Endometrium (tissue), 2 donors: ENCODE data around the gene PFDN1.
"Not testable (repeated sequence)": the region's sequence is repeated elsewhere in the genome, so short reads cannot be mapped to it uniquely, and the experiment has no call there.

Source experiments
- FAIRE-seq: peaks from 2 replicates; lab custom pipeline; 2012; peaks lifted over from hg19 to GRCh38; lab: Jason Lieb, UNC
- donor health status: control.
- donor health status: control.

Gene PFDN1

GRCh38 chr5:140208065-140208464, 94.8 kb downstream of the PFDN1 start:
- FAIRE-seq, result no peak

GRCh38 chr5:140207250-140207964, 95.5 kb downstream of the PFDN1 start:
- no peak for FAIRE-seq

DNA sequence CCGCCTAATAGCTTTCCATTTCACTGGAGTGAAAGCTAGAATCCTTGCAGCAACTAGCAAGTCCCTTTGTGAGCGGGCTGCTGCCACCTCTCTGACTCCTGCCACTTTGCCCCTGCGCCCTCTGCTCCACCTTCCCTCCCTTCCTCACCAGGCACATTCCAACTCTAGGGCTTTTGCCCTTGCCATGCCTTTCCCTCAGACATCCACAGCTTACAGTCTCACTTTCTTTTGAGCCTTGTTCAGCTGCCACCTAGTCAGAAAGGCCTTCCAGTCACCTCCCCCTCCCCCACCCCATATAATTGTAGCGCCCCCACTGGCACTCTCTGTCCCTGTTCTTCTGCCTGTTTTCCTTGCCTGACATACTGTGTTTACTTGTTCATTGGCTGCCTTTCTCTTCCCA, 96.9 kb downstream of the PFDN1 start:
- FAIRE-seq, result no peak

DNA sequence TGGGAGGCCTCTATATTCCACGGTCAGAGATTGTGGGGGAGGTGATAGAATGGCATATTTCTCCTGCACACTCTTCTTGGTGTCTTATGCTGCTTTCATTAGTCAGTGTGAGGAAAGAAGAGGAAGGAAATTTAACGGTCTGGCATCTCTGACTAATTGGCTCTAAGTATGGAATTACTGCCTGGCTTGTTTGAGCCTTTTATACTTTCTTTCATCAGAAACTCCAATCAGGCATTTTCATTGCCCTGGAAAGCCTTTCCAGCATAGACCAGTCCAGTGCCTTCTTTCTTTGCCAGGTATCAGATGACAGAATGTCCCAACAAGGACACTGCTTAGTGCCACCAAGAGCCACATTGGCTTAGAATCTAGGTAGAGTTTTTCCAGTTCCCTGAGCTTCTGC, 97.7 kb downstream of the PFDN1 start:
- no peak for FAIRE-seq

DNA sequence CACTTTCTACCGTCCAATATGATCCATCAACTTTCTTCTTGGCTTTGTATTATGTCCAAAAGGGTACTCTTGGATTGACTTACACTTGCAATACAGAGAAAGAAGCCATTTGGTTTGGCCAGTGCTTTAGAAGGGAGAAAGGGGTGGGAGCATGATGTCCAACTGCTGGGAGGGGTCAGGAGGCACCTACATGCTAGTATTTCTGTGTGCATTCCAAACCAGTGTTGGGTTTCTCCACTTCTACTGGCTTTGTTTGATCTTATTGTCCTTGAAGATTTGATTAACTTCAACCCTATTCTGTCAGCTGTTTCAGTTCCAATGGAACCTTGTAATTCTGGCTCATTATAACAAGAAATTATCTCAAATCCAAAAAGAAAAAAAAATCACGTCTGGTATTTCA, 100.3 kb downstream of the PFDN1 start:
- no peak for FAIRE-seq

DNA sequence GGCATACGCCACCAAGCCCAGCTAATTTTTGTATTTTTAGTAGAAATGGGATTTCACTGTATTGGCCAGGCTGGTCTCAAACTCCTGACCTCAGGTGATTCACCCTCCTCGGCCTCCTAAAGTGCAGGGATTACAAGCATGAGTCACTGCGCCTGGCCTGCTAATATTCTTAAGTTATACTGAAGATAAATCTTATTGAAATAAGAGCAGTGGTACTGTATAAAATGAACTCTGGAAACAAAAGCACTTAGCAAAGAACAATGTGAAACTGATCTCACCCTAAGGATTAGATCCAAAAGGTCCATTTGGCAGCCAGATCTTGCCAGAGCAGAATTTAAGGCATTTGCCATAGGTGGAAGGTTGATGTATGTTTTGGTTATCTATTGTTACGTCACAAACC, 100.8 kb downstream of the PFDN1 start:
- FAIRE-seq, result no peak

- not testable (repeated sequence) for FAIRE-seq
These were observed 104.0 kb downstream of the PFDN1 start for GRCh38 chr5:140198915-140199314.

GRCh38 chr5:140197023-140197422, 105.9 kb downstream of the PFDN1 start:
- no peak for FAIRE-seq

DNA sequence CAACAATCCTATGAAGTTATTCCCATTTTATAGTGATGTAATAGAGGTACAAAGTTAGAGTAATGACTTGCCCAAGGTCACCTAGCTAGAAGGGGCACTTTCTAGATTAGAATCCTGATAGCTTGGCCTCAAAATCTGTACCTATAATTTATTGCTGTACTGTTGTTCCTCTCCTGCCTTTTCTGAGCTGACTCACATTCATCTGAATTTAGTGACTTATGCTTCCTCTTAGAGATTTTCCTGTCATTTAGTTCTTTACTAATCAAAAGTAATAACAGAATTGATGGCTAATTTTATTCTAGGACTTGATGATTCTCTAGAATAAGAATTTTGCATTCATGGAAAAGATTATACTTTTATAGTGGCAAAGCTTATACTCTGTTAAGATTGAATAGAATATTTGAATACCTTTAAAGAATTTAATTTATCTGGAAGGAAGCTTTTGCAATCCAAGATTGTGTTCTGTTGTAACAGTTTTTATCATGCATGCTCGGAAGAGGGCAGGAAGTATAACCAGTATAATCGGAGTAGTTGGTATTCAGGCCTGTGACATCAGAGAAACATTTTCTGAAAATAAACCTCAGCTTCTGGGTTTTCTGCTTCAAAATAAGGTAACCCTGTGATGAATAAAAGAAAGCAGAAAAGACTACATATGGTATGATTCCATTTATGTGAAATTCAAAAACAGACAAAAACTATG, 106.6 kb downstream of the PFDN1 start:
- FAIRE-seq, result no peak
